Renal cortex interstitium (tissue), 11 donors: ENCODE data around the gene RASAL2. TPM values are rescaled to one million over a fixed set of nuclear protein-coding genes. Genes with fewer than 3 reads are reported as not detected.
A peak's percentile ranks its signal among the peaks of the same experiment; 100 is the strongest.
"Not testable (repeated sequence)": the region's sequence is repeated elsewhere in the genome, so short reads cannot be mapped to it uniquely, and the experiment has no call there.

ENCODE experiments used
- DNase-seq, 11 donors: peaks; one replicate each; pipeline ENCODE4 v3.0.0-alpha.2; 2013; ENCODE audit warnings: low read depth in 9 of 11, low spot score in 4 of 11; ENCODE audit errors: extremely low read depth in 1 of 11
- polyA plus RNA-seq, 3 donors: library from polyadenylated mRNA; unstranded; fragments of 120-200 nt; gene quantifications; one replicate each; pipeline ENCODE4 v1.2.1, GENCODE V29; 2013; ENCODE audit not compliant: insufficient read length in 3 of 3

Gene RASAL2
- polyA plus RNA-seq, 3 donors = 18.7 to 23.2 (median 19.6) TPM

DNA sequence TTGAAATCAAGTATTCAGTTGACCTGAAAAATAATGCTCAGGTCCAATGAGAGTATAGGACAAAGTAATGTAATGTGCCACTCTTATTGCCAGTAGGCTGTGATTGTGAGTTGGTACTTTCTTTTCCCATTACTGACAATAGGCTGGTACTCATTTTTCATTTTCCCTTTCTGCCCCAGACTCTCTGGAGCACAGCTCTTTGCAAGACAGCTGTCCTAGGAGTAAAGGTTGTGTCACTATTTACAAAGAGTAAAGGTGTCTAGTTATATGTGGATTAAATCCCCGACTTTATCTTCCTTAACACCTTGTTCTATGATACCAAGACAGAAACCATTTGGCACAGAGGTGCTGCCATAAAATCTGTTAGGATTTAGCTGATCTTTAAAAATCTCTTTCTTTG lies 32.3 kb upstream of the RASAL2 start:
- DNase-seq = no peak

DNA sequence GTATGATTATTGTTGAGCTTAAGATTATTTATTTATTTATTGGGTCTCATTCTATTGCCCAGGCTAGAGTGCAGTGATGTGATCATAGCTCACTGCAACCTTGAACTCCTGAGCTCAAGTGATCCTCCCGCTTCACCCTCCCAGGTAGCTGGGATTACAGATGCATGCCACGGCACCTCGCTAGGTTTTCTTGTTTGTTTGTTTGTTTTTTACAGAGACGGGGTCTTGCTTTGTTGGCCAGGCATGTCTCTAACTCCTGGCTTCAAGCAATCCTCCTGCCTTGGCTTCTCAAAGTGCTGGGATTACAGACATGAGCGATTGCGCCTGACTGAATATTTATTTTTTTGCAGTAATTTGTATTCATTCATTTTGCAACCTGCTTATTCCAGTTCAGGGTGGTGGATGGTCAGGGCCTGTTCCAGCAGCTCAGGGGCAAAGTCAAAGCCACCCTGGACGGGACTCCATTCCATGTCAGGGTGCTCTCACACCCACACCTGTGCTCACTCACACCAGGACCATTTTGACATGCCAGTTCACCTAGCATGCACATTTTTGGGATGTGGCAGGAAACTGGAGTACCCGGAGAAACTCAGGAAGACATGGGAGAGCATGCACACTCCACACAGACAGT lies 29.6 kb upstream of the RASAL2 start:
- no peak for DNase-seq

DNA sequence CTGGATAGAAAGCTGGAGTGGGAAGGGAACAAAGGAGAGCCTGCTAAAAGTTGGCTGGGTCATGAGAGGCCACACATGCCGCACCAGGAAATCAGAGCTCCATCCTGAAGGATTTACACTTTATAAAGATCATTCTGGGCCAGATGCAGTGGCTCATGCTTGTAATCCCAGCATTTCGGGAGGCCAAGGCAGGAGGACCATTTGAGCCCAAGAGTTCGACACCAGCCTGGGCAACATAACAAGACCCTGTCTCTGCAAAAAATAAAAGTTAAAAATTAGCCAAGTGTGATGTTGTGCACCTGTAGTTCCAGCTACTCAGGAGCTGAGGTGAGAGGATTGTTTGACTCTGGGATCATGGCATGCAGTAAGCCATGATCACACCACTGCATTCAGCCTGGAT lies 28.7 kb upstream of the RASAL2 start:
- DNase-seq = no peak

DNA sequence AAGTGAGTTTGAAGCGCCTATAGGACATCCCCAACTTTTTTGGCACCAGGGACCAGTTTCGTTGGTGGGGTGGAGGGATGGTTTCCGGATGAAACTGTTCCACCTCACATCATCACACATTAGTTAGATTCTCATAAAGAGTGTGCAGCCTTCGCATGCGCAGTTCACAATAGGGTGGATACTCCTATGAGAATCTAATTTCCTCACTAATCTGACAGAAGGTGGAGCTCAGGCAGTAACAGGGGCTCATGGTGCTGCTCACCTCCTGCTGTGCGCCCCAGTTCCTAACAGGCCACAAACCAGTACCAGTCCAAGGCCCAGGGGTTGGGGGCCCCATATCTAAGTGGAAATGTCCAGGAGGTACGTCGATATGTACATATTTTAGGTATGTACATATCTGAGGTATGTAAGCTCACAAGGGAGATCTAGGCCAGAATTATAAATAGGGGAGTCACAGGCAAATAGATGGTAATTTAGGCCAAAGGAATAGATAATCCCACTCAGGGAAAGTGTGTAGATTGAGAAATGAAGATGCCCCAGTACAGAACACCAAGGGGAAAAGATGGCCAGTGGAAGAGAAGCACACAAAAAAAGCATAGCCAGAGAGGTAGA lies 27.5 kb upstream of the RASAL2 start:
- DNase-seq = no peak

DNA sequence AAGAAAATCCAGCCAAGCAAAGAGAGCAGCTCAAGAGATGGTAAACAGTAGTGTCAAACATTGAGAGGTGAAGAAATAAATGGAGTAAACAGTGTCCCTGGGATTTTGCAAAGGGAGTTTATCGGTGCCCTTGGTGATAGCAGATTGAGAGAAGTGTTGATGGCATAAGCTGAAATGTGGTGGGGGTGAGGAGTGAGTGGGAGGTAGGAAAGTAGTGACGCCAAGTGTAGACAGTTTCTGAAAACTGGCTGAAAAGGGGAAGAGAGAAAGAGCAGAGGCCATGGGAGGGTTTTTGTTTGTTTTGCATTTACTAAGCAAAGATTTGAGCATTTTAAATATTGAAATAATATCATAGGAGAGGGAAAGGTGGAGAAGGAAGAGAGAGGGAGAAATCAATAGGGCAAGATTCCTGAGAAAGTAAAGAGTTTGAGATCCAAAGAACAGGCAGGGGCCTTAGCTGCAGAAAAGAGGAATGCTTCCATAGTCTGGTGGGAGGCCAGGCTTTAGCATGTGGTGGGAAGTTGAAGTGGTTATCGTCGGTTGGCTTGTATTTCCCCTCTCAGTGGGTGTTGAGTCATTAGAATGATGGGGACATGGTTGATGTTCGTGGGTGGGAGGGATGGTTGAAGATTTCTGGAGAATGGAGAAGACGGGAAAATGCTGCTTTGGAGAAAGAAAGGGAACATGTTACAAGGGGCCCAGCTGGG lies 26.8 kb upstream of the RASAL2 start:
- no peak for DNase-seq

DNA sequence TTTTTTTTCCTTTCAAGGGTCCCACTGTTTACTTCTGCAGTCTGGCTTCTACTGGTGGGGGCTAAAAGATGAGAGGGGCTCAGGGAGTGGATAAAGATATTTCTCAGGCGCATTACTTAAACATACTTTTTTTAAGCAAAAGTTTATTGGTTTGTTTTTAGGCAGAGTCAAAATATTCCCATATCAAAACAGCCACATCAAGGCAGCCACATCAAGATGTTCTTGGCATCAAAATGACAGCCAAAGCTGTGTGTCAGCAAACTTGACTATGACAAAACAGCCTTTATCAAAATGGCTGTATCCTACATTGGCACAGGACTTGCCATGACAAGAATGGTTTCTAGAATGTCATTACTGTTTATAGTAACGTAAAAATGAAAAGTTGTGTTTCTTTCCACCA lies 22.1 kb upstream of the RASAL2 start:
- DNase-seq = no peak

DNA sequence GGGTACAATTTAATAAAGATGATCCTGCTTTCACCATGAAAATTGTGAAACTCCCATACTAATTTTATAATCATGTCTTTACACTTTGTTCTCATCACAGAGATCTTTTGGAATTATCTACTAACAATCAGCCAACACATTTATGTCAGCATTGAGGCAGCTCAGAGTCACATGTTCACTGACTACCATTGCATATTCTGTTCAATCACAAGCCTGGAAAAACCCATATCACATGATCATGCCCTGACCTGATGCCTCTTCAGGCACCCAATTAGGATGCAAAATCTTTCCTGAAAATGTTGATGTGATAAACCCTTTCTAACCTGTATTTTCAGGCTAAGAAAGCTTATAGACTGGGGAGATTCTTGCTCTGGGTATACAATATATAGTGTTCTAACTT lies 21.6 kb upstream of the RASAL2 start:
- no peak for DNase-seq

DNA sequence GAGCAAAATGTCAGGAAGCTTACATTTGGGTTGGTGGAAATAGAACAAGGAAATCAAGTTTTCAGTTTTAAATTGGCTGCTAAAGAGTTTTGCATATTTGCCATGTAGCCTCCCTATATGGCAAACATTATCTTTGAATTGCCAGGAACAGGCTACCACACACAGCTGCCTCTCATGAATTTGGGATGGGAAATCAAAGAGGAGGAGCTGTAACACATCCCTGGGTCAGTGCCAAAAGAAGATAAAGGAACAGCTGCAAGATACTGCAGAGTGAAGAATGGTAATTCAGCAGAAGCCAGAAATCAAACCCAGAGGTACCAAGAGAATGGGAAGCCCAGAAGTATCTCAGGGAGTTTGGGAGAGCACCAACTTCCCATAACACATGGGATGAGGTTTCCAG lies 18.6 kb upstream of the RASAL2 start:
- DNase-seq = no peak

DNA sequence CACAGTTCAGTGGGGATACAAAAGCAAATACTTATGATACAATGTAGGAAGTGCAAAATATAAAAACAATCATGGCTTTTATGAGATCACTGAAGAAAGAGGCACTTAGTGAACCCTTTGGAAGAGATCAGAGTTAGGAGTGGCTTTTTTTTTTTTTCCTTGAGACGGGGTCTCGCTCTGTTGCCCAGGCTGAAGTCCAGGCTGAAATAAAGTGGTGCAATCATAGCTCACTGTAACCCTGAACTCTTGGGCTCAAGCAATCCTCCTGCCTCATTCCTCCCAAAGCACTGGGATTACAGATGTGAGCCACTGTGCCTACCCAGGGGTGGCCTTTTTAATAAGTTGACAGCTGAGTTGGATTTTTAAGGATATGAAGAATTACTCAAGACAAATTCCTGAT lies 17.3 kb upstream of the RASAL2 start:
- no peak for DNase-seq

DNA sequence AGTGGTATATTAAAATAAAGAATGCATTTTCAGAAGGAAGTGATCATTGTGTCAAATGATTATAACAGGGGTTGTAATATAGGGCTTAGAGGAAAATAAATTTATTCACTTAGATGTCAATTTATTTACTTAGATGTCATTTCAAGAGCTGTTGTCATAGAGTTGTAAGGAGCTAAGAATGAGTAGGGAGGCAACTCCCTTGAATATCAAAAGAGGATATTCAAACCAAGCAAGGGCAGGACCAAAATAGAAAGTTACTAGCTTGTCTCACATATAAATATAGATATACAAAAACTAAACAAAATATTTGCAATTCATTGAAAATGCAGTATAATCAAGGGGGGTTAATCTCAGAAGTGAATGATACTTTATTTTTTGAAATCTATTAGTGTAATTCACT lies 16.0 kb upstream of the RASAL2 start:
- DNase-seq = no peak

DNA sequence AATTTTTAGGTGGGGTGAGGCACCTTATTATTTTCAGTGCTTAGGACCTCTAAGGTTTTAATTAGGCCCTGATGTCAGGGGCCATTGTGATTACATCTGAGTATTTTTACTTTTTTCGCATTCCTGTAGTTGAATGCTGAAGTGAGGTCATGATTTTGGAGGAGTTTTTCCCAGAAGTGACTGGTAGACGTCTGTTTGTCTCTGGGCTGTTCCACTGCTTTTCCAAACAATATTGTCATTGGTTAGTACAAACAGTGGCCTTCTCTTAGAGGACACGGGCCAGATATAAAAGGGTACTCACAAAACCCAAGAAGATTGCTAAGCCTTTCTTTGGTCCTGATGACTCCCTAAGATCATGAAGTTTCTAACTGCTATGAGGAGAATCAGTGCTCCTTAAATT lies 7.6 kb upstream of the RASAL2 start:
- DNase-seq = no peak

DNA sequence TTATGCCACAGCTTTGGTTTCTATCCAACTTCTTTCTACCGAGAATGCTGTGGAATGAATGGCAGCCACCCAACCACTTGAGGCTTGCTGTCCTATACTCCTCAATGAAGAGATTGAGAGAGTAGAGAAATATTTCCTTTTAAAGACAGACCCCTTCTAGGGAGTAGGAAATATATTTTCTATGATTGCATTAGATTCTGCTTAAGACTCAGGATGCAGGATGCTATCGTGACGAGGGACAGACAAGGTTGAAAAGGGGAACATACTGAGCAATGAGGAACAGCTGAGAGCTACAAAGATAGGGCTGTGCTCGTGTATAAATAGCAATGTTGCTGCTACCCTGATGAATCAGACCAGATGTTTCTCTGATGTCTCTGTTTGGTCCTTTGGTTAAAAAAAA lies 7.1 kb upstream of the RASAL2 start:
- no peak for DNase-seq

DNA sequence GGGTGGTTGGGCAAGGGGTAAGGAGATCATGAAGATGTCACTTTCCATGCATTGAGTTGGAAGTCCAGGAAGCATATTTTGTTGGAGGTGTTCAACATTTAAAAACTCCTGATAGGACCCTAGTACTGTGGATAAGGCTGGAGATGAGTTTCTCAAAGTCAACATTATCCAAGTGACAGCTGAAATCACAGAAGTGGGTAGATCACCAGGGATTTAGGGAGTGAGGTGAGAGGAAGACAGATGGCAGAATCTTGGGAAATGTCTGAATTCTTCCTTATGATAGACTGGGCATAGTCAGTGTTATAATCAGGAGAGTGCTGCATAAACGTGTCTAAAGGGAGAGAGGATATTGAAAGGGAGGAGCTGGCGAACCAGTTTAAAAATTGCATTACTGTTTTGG lies 5.3 kb upstream of the RASAL2 start:
- no peak for DNase-seq

DNA sequence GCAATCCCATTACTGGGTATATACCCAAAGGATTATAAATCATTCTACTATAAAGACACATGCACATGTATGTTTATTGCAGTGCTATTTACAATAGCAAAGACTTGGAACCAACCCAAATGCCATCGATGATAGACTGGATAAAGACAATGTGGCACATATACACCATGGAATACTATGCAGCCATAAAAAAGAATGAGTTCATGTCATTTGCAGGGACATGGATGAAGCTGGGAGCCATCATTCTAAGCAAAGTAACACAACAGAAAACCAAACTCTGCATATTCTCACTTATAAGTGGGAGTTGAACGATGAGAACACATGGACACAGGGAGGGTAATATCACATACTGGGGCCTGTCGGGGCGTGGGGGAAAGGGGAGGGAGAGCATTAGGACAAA lies 2.5 kb upstream of the RASAL2 start:
- not testable (repeated sequence) for DNase-seq

DNA sequence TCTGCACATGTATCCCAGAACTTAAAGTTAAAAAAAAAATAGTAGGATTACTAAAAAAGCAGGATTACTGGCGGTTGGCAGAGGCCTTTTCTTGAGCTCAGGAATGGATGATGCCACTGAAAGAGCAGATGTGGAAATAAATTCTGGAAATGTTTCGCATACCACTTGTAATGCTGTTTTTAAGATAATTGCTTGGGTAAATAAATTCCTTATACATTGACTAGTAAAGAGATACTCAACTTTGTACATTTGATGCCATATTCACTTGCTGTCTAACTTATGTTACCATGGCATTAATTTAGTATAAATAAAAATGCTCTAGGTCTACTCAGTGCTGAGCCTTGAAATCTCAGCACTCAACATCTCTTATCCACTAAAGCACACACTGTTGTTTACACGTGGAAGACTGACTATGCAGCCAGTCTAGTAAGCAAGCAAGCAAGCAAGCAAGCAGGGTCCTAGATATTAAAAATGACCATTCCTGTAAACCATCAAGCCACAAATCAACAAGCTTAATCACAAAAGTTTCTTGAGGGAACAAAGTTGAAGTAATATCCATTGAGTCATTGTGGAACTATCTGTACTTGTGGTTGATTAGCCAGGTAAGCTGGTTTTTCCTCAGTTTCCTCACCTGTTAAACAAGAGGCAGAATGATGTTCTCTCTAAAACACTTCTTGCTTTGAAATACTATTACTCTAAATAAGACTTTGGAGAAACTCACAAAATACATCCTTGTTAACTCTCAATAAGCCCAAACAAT lies 1.7 kb upstream of the RASAL2 start:
- no peak for DNase-seq

DNA sequence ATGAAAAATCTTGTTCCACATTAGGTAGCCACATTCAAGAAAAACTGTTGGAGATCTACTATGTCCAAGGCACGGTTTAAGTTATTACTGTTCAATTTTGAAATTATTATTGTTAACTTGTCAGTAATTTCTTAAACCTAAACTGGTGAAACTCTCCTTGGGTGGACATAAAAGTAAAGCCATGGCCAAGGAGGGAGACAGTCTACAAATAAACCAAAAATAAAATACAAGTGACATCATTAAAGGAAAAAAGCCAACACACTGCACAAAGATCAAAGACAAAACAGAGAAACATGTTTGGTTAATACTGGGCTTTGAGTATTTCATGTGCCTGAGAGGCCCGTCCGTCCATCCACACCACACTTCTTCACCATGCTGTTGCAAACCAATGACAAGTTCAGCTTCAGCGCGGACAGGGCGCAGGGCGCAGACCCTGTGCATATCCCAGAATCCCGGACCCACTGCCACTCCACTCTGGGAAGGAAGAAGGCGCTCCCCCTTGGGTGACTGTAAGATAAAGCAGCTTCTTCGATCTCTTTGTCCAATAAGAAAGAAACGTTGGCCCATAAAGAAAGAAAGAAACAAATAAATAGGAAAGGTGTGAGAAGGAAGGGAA lies 918 bp upstream of the RASAL2 start:
- peak in 1 of 11 donors; percentile 16 for DNase-seq

DNA sequence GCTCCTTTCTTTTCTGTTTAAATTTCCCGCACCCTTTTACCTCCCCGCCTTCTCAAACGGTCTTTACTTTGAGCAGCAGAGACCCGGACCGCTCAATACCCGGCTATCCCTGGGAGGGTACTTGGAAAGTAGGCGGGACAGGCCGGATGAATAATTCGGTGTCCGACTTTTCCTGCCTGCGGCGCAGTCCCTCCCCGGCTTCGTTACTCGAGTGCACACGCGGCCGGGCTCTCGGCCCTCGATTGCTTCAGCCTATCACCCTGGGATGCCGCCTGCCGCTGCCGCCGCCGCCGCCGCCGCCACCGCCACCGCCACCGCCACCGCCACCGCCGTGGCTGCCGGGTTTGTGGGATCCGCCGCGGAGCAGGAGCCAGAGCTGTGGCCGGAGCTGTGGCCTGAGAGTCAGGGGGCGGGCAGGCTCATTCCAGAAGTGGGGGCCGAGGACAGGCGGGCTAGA lies 382 bp upstream of the RASAL2 start:
- DNase-seq = peak; percentile 83 to 97 (median 92)

DNA sequence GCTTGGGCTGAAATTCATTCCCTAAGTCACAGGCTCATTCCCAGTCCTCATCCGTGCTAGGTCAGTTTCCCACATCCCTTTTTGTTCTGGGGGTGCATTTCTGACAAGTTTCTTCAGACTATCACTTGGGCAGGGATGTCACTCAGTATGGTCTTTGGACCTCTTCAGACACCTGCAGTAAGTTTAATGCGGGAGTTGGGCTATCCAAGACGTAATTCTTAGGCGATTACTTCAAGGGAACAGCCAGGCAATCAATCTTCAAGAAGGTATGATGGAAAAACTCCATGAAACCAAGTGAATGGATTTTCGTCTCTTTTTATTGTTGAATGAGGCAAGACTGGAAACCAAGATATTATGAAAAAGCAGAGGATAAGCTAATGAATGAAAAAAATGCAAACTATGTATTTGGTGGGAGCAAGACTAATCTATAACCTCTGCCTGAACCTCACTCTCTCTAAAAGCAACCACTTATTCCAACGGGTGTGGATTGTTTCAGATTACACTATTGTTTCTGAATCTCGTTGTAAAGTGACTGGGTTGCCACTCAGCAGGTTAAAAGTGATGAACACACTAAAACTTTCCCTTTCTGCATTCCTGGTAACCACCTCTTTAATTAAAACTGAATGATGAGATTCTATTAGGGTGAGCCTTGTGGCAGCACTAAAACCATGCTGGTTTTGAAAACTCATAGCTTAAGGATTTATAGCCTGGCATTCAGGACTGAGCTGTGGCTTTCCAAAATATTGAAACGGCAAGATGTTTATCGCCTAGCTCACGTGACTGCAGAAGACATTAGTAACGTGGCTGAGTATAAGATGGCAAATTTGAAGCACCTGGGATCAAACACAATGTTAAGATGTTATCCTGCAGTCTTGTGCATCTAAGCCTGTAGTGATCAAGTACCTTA lies 1.1 kb downstream of the RASAL2 start:
- no peak for DNase-seq

DNA sequence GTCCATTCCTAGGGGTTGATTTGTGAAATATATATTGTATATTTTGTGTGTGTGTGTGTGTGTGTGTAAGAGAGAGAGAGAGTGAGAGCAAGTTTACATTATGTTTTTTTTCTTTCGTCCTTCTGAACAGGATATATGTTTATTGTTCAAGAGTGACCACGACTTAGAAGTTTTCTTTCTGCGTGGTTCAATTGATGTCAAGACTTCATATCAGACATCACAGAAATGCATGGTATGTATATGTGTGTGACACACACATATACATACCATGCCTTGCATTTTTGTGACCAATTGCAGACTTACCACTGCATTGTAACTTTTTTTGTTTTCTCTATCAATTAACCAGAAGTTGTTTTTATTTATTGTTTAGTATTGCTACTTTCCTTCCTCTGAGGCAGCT lies 2.5 kb downstream of the RASAL2 start:
- no peak for DNase-seq
